Mammary epithelial cell (primary cell): ENCODE measurements around the gene DENND1A.

Experiments used
- EZH2 ChIP-seq: IDR thresholded peaks from 2 replicates; pipeline ENCODE4 v1.6.1; 2012; ENCODE audit warnings: low read length, inconsistent platforms, borderline replicate concordance
- TF ChIP-seq, protein P1 (sequence below), 2 donors: IDR thresholded peaks in 1 of 2; conservative IDR thresholded peaks in 1 of 2; 2 replicates each; pipeline ENCODE4 v1.5.1; 2011 to 2012; ENCODE audit warnings: inconsistent platforms in 2 of 2, low read length in 2 of 2, mild to moderate bottlenecking in 2 of 2, control low read depth in 1 of 2, low read depth in 1 of 2; ENCODE audit not compliant: insufficient read depth in 1 of 2; ENCODE audit errors: extremely low read depth in 1 of 2

DNA sequence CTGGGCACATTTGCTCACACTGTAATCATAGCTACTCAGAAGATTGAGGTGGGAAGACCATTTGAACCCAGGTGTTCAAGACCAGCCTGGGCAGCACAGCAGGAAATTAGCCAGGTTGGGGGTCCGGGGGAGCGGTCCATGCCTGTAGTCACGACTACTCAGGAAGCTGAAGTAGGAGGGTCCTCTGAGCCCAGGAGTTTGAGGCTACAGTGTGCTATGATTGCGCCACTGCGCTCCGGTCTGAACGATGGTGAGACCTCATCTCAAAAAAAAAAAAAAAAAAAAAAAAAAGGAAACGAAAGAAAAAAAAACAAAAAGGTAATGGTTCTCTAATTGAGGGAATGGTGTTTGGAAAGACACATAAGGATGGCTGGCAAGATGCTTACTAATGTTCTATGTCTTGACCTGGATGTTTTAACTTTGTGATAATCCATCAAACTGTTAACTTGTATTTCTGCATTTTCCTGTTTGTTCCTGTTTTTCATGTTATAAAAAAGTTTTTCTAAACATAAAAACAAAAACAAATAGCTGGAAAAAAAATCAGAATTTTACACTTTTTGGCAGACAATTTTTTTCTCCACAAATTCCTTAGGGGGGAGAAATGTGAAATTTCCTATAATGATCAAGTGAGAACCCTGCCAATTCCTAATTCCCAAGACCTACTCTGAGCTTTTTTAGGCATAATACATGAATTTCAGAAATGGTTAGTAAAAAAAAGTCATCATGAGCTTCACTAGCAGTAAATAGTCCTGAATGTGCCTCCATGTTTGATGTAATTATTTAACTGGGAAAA, 96.9 kb downstream of the DENND1A start:
- TF ChIP-seq, protein P1, sequence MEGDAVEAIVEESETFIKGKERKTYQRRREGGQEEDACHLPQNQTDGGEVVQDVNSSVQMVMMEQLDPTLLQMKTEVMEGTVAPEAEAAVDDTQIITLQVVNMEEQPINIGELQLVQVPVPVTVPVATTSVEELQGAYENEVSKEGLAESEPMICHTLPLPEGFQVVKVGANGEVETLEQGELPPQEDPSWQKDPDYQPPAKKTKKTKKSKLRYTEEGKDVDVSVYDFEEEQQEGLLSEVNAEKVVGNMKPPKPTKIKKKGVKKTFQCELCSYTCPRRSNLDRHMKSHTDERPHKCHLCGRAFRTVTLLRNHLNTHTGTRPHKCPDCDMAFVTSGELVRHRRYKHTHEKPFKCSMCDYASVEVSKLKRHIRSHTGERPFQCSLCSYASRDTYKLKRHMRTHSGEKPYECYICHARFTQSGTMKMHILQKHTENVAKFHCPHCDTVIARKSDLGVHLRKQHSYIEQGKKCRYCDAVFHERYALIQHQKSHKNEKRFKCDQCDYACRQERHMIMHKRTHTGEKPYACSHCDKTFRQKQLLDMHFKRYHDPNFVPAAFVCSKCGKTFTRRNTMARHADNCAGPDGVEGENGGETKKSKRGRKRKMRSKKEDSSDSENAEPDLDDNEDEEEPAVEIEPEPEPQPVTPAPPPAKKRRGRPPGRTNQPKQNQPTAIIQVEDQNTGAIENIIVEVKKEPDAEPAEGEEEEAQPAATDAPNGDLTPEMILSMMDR (conservative IDR thresholded peaks at IDR 0.05 in 1 of 2, IDR thresholded peaks at IDR 0.05 in 1 of 2; ENCODE audit: extremely low read depth in 1 of 2, insufficient read depth in 1 of 2, low read depth in 1 of 2, low read length in 2 of 2) = no peak
- no peak for TF ChIP-seq EZH2
